Activated CD8-positive, alpha-beta T cell treated with anti-CD3 and anti-CD28 coated beads, Interleukin-2, amount 10 ng/mL, durations not matched to agents 7 days and 5 days (primary cell): ENCODE results near the gene MACROD2. TPM values are rescaled to one million over a fixed set of nuclear protein-coding genes. Genes with fewer than 3 reads are reported as not detected.
"Not testable (repeated sequence)": the region's sequence is repeated elsewhere in the genome, so short reads cannot be mapped to it uniquely, and the experiment has no call there.

Experiments used
- ATAC-seq: fragments of 150-1000 bp; cut with Tn5 transposase; one replicate; pipeline ENCODE4 v1.10.0; 2021; ENCODE audit warnings: moderate library complexity
- CTCF ChIA-PET: fragments of 350-600 bp; sonication (Branson Sonifier 250); formaldehyde crosslinking; loops from one replicate; lab custom pipeline; 2021; ENCODE audit warnings: antibody characterized with exemption; lab: Charles Lee
- POLR2A ChIA-PET: fragments of 350-600 bp; sonication (Branson Sonifier 250); formaldehyde crosslinking; loops from one replicate; lab custom pipeline; 2021; ENCODE audit warnings: antibody characterized with exemption; lab: Charles Lee
- DNase-seq: peaks from one replicate; pipeline ENCODE4 v3.0.0-alpha.2; 2020
- H3K27ac Mint-ChIP-seq: one replicate; pipeline ENCODE4 v1.8.0; 2021; ENCODE audit warnings: mild to moderate bottlenecking, mixed read lengths
- H3K27me3 Mint-ChIP-seq: one replicate; pipeline ENCODE4 v1.8.0; 2021; ENCODE audit warnings: low read depth, mixed read lengths
- H3K36me3 Mint-ChIP-seq: one replicate; pipeline ENCODE4 v1.8.0; 2021; ENCODE audit warnings: low read depth, mixed read lengths
- H3K4me1 Mint-ChIP-seq: one replicate; pipeline ENCODE4 v1.8.0; 2021; ENCODE audit warnings: low read depth, mixed read lengths
- H3K4me3 Mint-ChIP-seq: one replicate; pipeline ENCODE4 v1.8.0; 2021; ENCODE audit warnings: mild to moderate bottlenecking, mixed read lengths
- H3K9me3 Mint-ChIP-seq: one replicate; pipeline ENCODE4 v1.8.0; 2022; ENCODE audit warnings: mixed read lengths; ENCODE audit not compliant: insufficient read depth
- total RNA-seq, 2 experiments: library from RNA; stranded (reverse); gene quantifications; one replicate each; pipeline ENCODE4 v1.2.3, GENCODE V29; 2021

Gene MACROD2
- total RNA-seq, 2 experiments from 2014 or later, result 0.08 TPM; not detected in 1

DNA sequence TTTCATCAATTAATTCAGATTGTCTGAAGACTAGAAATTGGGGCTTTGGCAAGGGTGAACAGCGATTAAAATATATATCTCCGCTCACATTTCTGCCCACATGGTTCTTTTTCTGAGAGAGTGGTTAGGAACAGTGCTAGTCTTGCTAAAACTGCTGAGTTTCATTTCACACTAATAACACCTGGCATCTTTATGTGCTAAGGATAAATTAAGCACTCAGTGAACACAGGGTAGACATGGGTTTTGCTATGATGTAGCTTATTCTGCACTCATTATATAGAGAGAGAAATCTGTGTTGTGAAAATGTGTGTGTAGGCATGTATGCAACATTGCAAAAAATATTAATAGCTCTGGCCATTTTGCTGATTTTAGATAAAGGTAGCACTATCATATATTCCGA is 965.5 kb downstream of the MACROD2 start:
- peaks cover 9% of the 10 kb centered on the region for H3K9me3 Mint-ChIP-seq
- no peaks in the 10 kb centered on the region for H3K36me3 Mint-ChIP-seq
- no peak overlapping the region for H3K27ac Mint-ChIP-seq
- DNase-seq (no peak), ATAC-seq (no peak)
- no peaks in the 10 kb centered on the region for H3K27me3 Mint-ChIP-seq
- ChIA-PET CTCF (no interaction called here), POLR2A (no interaction called here)
- H3K4me3 Mint-ChIP-seq, result no peak overlapping the region
- H3K4me1 Mint-ChIP-seq, result no peaks in the 10 kb centered on the region

DNA sequence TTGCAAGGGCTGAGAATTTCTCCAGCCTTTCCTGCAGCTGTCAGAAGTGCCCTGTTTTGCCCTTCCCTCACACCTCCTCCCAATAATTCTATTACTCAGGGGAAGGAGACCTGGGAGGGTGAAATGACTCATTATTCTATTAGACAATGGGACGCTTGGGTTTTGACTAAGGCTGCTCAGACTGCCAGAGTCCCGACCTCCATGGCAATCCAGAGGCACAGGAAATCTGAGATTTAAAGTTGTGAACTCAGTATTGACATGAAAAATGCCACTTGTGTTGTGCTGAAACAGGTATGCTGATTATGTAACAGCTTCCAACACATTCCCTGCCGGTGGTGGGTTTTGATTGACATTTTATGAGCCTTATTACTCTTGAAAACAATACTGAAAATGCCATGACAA is 967.9 kb downstream of the MACROD2 start:
- Mint-ChIP-seq H3K27me3 (no peaks in the 10 kb centered on the region), H3K36me3 (no peaks in the 10 kb centered on the region), H3K9me3 (peaks cover 12% of the 10 kb centered on the region), H3K4me3 (no peak overlapping the region), H3K4me1 (no peaks in the 10 kb centered on the region), H3K27ac (no peak overlapping the region)
- POLR2A ChIA-PET, result no interaction called here
- CTCF ChIA-PET, result no interaction called here
- DNase-seq (no peak), ATAC-seq (no peak)

DNA sequence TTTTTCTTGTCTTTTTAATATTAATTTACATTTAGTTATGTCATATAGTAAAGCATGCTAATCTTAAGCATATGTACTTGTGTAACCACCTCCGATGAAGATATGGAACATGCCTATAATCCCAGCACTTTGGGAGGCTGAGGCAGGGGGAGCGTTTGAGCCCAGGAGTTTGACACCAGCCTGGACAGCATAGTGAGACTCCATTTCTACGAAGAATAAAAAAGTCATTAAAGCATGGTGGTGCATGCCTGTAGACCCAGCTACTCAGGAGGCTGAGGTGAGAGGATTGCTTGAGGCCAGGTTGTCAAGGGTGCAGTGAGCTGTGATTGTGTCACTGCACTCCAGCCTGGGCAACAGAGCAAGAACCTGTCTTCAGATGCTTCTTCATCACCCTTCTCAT is 970.9 kb downstream of the MACROD2 start:
- Mint-ChIP-seq H3K9me3 (peaks cover 8% of the 10 kb centered on the region), H3K27me3 (no peaks in the 10 kb centered on the region), H3K27ac (no peak overlapping the region), H3K4me1 (no peaks in the 10 kb centered on the region), H3K36me3 (no peaks in the 10 kb centered on the region), H3K4me3 (no peak overlapping the region)
- DNase-seq (no peak), ATAC-seq (no peak)
- CTCF ChIA-PET, result no interaction called here
- POLR2A ChIA-PET, result no interaction called here

DNA sequence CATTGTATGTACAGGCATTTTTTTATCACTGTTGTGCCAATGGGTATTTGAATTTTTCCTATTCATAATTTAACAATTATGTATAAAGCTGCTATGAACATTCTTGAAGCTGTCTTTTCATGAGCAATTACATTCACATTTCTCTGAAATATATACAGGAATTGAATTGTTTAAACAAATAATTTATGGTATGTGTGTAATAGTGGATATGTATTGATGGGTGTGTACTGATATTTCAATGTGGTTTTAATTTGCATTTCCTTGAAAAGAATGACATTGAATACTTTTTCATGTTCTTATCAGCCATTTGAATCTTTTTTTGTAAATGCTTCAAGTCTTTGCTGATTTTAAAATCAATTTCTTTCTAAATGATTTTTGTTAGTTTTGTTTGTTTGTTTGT is 971.5 kb downstream of the MACROD2 start:
- no peak for ATAC-seq
- no peak overlapping the region for H3K4me3 Mint-ChIP-seq
- no peaks in the 10 kb centered on the region for H3K36me3 Mint-ChIP-seq
- DNase-seq, result no peak
- ChIA-PET POLR2A (no interaction called here), CTCF (no interaction called here)
- H3K27me3 Mint-ChIP-seq, result no peaks in the 10 kb centered on the region
- H3K27ac Mint-ChIP-seq, result no peak overlapping the region
- peaks cover 8% of the 10 kb centered on the region for H3K9me3 Mint-ChIP-seq
- H3K4me1 Mint-ChIP-seq, result no peaks in the 10 kb centered on the region

DNA sequence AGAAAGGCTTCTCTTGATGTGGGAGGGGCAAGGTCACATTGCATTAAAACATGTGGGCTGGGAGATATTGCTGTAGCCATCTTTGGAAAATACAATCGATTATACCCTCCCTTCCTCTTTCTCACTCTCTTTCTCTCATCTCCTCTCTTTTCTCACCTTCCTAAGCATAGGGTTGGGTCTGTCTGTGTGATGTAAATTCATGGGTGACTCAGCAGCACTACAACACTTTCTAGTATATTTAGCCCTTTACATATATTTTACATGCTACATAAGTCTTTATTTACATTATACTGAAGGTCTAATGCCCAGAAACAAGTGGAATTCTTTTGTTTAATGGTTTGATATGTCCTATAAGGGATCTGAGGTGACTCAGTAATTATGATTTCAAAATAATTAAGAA is 976.9 kb downstream of the MACROD2 start:
- Mint-ChIP-seq H3K27me3 (no peaks in the 10 kb centered on the region), H3K9me3 (peaks cover 3% of the 10 kb centered on the region), H3K4me3 (no peak overlapping the region), H3K27ac (no peak overlapping the region), H3K4me1 (no peaks in the 10 kb centered on the region), H3K36me3 (no peaks in the 10 kb centered on the region)
- ChIA-PET POLR2A (no interaction called here), CTCF (no interaction called here)
- no peak for ATAC-seq
- DNase-seq, result no peak

DNA sequence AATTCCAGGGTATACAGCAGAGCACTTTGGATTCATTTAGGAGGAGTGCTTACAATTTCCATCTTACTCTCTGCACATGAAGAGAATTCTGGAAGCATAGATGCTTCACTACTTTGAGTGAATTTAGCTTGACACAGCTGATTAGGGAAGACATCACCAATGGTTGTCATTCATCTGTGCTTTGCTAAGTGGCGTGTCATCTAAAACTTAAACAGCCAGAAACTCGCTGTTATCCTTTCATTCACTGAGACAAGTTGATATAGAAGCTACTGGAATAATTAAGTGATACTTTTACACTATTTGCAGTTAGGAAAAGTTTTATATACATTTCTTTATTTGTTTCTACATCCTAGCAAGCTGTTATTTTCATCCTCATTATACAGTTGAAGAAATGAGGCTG is 977.4 kb downstream of the MACROD2 start:
- Mint-ChIP-seq H3K36me3 (no peaks in the 10 kb centered on the region), H3K4me1 (no peaks in the 10 kb centered on the region), H3K9me3 (peaks cover 1% of the 10 kb centered on the region), H3K27me3 (no peaks in the 10 kb centered on the region), H3K27ac (no peak overlapping the region), H3K4me3 (no peak overlapping the region)
- DNase-seq, result no peak
- ChIA-PET CTCF (no interaction called here), POLR2A (no interaction called here)
- no peak for ATAC-seq

DNA sequence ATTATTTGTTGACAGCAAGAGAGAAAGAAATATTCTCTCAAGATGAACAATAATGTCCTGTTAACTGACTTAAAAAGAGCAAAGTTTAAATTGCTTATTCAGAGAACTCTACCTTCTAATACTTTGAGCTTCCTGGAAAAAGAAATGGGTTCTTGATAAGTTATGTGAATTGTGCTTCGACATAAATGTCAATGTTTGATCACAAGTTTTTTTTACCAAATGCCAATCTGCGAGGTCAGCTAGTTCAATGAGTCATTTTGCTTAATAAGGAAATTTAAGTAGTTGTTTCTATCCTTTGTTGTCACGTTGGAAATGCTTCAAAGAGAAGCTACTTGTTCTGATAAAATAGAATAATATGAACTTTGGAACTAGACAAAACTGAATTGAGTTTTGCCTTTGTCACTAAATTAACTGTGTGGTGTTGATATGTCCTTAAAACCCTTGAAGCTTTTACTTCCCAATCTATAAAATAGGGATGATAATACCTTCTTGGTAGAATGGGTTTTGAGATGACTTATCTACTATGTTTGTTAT is 984.2 kb downstream of the MACROD2 start:
- no peak for ATAC-seq
- no peak overlapping the region for H3K4me3 Mint-ChIP-seq

DNA sequence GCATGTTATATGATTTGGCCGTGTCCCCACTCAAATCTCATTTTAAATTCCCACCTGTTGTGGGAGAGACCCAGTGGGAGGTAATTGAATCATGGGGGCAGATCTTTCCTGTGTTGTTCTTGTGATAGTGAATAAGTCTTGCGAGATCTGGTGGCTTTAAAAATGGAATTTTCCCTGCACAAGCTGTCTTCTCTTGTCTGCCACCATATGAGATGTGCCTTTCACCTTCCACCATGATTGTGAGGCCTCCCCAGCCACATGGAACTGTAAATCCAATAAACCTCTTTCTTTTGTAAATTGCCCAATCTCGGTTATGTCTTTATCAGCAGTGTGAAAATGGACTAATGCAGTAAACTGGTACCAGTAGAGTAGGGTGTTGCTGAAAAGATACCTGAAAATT is 986.2 kb downstream of the MACROD2 start:
- ATAC-seq, H3K27me3 Mint-ChIP-seq, H3K27ac Mint-ChIP-seq, CTCF ChIA-PET, POLR2A ChIA-PET, H3K4me3 Mint-ChIP-seq, DNase-seq, H3K4me1 Mint-ChIP-seq, H3K36me3 Mint-ChIP-seq: not testable (repeated sequence)
- peaks cover 20% of the 10 kb centered on the region for H3K9me3 Mint-ChIP-seq

More for the DNA sequence above, 984.2 kb downstream of the MACROD2 start:
- Mint-ChIP-seq H3K27me3 (no peaks in the 10 kb centered on the region), H3K9me3 (peaks cover 20% of the 10 kb centered on the region), H3K27ac (no peak overlapping the region), H3K36me3 (no peaks in the 10 kb centered on the region), H3K4me1 (no peaks in the 10 kb centered on the region)
- CTCF ChIA-PET, result no interaction called here
- POLR2A ChIA-PET, result no interaction called here
- DNase-seq, result no peak

DNA sequence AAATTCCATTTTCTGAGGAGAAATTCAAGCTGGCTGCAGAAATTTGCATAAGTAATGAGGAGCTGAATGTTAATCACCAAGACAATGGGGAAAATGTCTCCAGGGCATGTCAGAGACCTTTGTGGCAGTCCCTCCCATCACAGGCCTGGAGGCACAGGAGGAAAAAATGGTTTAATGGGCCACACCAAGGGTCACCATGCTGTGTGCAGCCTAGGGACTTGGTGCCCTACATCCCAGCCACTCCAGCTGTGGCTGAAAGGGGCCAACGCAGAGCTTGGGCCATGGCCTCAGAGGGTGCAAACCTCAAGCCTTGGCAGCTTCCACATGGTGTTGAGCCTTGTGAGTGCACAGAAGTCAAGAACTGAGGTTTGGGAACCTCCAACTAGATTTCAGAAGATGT is 987.0 kb downstream of the MACROD2 start:
- peaks cover 20% of the 10 kb centered on the region for H3K9me3 Mint-ChIP-seq
- H3K27ac Mint-ChIP-seq, H3K4me3 Mint-ChIP-seq, POLR2A ChIA-PET, DNase-seq, H3K27me3 Mint-ChIP-seq, H3K36me3 Mint-ChIP-seq, H3K4me1 Mint-ChIP-seq, CTCF ChIA-PET, ATAC-seq: not testable (repeated sequence)

DNA sequence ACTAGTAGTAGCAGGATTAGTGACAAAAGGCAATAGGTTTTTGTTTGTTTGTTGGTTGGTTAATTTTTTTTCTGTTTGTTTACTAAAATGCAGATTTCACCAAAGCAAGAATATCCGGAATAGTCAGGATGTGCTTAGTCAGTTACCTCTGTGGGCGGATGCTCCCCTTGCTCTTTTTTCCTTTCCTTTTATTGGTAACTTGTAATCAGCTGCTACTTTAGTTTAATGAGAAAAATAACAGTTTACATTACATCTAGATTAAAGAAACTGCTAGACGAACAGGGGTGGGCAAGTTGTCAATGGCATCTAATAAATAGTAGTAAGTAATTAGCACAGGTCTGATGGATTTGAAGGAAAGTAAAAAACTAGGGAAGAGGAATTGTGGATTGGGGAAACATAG is 989.0 kb downstream of the MACROD2 start:
- H3K36me3 Mint-ChIP-seq, result no peaks in the 10 kb centered on the region
- no peak overlapping the region for H3K27ac Mint-ChIP-seq
- CTCF ChIA-PET, result no interaction called here
- no peaks in the 10 kb centered on the region for H3K4me1 Mint-ChIP-seq
- H3K27me3 Mint-ChIP-seq, result no peaks in the 10 kb centered on the region
- peaks cover 20% of the 10 kb centered on the region for H3K9me3 Mint-ChIP-seq
- POLR2A ChIA-PET, result no interaction called here
- no peak overlapping the region for H3K4me3 Mint-ChIP-seq
- no peak for DNase-seq
- ATAC-seq, result no peak

DNA sequence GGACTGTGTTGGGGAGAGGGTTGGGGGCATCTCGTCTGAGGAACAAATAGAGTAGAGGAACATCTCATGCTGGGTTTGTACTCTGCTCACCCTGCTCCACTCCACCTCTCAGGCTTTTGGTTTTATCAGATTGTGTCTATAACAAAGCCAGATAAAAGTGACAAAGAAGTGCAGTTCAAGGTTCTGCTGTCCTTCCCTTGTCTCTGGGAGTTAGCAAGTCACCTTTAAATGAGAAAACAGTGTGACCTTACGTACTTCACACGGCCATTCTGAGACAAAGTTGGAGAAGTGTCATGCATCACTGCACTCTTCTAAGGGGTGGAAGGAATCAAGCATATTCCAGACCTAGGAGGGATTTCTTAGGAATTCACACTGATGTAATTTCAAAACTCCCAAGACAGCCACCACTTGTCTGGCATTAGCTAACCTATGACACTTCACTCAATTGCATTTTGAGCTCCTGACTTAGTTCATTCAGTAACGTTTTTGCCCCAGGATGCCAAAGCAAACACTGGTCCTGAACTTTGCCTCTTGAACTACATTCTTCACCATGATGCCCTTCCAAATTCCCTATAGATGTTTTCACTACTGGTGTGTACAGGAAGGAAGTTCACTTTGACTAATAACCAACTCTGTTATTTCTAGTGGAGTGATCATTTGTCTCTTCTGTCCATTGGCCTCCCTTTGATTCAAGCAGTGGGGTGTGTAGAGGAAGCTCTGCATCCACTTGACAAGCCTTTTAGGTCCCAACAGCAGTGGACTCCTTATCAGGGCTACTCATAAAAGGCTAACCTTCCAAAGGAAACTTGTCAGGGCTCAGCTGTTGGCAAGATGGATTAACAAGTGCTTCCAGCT is 989.7 kb downstream of the MACROD2 start:
- ChIA-PET POLR2A (no interaction called here), CTCF (no interaction called here)
- H3K9me3 Mint-ChIP-seq, result peaks cover 20% of the 10 kb centered on the region
- no peak for ATAC-seq
- H3K27me3 Mint-ChIP-seq, result no peaks in the 10 kb centered on the region
- H3K36me3 Mint-ChIP-seq, result no peaks in the 10 kb centered on the region
- no peak overlapping the region for H3K27ac Mint-ChIP-seq
- DNase-seq, result no peak
- H3K4me3 Mint-ChIP-seq, result no peak overlapping the region
- H3K4me1 Mint-ChIP-seq, result no peaks in the 10 kb centered on the region

DNA sequence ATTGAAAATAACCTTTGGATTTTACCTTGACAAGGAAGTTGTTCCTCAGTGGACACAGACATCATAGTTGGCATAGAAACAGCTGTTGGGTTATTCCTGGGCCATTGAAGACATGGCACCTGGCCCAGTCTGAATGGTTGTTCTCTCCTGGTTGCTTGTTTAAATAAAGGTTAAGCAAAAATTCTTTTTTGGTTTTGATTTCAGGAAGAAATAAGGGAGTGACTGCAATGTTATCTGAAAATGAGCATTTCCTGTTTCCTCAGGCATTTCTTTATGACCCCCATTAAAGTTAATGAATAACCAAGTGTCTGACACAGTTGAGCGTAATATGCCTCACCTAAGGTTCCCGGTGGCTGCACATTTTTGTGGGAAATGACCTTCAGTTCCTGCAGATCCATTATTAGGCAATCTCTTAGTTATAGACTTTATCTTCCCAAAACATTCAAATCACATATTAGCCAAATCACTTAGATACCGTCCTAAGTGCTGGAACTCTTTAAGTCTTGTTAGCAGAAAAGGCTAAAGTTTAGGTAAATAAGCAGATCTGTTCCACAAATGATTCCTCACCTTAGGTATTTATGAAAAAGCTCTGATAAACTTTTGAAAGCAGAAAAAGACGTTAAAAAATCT is 990.8 kb downstream of the MACROD2 start:
- Mint-ChIP-seq H3K27me3 (no peaks in the 10 kb centered on the region), H3K4me1 (no peaks in the 10 kb centered on the region), H3K9me3 (peaks cover 20% of the 10 kb centered on the region), H3K27ac (no peak overlapping the region), H3K36me3 (no peaks in the 10 kb centered on the region), H3K4me3 (no peak overlapping the region)
- DNase-seq (no peak), ATAC-seq (no peak)
- ChIA-PET CTCF (no interaction called here), POLR2A (no interaction called here)
